ENCODE measurements around the gene RNF144A. TPM values are rescaled to one million over a fixed set of nuclear protein-coding genes. Genes with fewer than 3 reads are reported as not detected.
A peak's percentile ranks its signal among the peaks of the same experiment; 100 is the strongest.

RNF144A gene
- total and polyA plus RNA-seq, 2 experiments from 2014 or later, result 6.3 to 24.1 TPM

DNA sequence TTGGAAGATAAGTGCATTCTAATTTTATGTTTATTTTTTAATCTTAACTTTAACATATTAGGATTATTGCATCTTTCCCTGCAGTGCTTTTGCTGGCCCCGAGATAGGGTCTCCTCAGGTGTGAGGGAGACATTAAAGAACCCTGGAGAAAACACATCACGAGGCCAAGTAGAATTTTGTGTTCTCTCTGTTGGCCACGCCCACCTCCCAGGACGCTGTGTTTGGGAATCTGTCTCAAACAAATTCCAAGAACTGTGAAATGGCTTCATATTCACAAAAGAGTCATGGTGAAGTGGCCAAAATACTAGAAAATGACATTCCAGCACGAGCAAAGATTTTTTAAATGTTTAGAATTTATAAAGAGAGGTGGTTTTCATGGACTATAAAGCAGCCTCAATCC, 27.3 kb downstream of the RNF144A start:
- TF ChIP-seq, protein P1, sequence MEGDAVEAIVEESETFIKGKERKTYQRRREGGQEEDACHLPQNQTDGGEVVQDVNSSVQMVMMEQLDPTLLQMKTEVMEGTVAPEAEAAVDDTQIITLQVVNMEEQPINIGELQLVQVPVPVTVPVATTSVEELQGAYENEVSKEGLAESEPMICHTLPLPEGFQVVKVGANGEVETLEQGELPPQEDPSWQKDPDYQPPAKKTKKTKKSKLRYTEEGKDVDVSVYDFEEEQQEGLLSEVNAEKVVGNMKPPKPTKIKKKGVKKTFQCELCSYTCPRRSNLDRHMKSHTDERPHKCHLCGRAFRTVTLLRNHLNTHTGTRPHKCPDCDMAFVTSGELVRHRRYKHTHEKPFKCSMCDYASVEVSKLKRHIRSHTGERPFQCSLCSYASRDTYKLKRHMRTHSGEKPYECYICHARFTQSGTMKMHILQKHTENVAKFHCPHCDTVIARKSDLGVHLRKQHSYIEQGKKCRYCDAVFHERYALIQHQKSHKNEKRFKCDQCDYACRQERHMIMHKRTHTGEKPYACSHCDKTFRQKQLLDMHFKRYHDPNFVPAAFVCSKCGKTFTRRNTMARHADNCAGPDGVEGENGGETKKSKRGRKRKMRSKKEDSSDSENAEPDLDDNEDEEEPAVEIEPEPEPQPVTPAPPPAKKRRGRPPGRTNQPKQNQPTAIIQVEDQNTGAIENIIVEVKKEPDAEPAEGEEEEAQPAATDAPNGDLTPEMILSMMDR (IDR thresholded peaks at IDR 0.05; ENCODE audit: low read depth, low read length), result no peak
- Histone ChIP-seq H3K27me3 (no peaks in the 10 kb centered on the region), H3K4me3 (no peak overlapping the region), H3K36me3 (no peaks in the 10 kb centered on the region), H3K27ac (no peak overlapping the region), H3K9me3 (ENCODE audit: low read depth) (no peaks in the 10 kb centered on the region), H3K4me1 (ENCODE audit: low read depth) (no peaks in the 10 kb centered on the region)
- DNase-seq (ENCODE audit: low read depth in 1 of 2, low spot score in 1 of 2), result no peak

DNA sequence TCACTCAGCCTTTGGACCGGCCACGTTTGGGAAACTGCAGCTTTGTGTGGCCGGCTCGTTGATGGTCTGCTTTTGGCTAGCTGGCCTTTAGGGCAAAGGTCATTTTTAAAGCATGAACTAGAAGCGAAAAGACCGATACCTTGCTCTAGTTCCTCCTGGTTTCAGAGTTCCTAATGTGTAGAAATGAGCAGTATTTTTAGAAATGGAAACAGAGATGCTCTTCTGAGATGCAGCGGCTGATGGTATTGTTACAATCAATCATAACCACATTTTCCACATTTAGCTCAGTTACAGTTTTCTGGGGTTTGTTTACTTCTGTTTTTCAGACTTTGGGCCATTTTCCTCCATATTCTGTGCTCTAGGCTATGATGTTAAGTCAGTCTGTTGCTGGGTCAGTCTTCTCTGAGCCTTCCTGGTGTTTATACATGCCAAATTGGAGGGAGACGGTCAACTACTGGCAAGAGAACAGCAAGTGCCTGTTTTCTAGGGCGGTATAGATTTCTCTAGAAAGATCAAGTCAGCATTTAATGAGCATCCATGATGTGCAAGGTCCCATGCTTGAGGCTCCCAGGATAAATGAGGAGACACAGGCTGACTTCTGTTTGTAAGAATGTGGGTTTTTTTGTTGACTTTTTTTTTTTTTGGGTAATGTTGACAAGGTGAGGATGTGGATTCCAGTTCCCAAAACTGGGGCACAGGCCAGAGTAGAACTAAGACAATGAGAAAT, 28.0 kb downstream of the RNF144A start:
- H3K4me1 ChIP-seq (ENCODE audit: low read depth), result no peaks in the 10 kb centered on the region
- no peaks in the 10 kb centered on the region for H3K9me3 ChIP-seq (ENCODE audit: low read depth)
- no peak overlapping the region for H3K27ac ChIP-seq
- no peak overlapping the region for H3K4me3 ChIP-seq
- TF ChIP-seq, protein P1 (IDR thresholded peaks at IDR 0.05; ENCODE audit: low read depth, low read length), result no peak
- H3K36me3 ChIP-seq, result no peaks in the 10 kb centered on the region
- no peaks in the 10 kb centered on the region for H3K27me3 ChIP-seq
- no peak for DNase-seq (ENCODE audit: low read depth in 1 of 2, low spot score in 1 of 2)

GRCh38 chr2:6945821-6946220, 28.6 kb downstream of the RNF144A start:
- Histone ChIP-seq H3K9me3 (ENCODE audit: low read depth) (no peaks in the 10 kb centered on the region), H3K36me3 (no peaks in the 10 kb centered on the region), H3K27me3 (no peaks in the 10 kb centered on the region), H3K4me1 (ENCODE audit: low read depth) (no peaks in the 10 kb centered on the region), H3K27ac (no peak overlapping the region), H3K4me3 (no peak overlapping the region)
- no peak for DNase-seq (ENCODE audit: low read depth in 1 of 2, low spot score in 1 of 2)
- TF ChIP-seq, protein P1 (IDR thresholded peaks at IDR 0.05; ENCODE audit: low read depth, low read length), result no peak

DNA sequence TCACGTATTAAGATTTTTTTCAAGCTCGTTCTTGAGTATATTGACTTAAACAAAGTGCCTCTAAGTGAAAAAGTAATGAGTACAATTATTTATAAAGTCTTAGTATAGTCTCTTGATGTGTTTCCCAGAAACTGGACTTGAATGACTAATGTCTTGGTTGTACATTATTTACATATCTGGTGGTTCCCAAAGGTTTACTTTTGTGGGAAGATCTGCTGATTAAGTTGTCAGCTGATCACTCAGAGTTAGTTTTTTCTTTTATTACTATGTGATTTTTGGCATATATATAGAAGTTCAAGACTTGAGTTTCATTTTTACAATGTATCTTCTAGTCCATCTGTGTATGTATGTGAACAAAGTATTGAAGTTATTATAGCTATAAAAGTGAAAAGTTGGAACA, 29.5 kb downstream of the RNF144A start:
- Histone ChIP-seq H3K27me3 (no peaks in the 10 kb centered on the region), H3K27ac (no peak overlapping the region), H3K4me1 (ENCODE audit: low read depth) (no peaks in the 10 kb centered on the region), H3K36me3 (no peaks in the 10 kb centered on the region), H3K4me3 (no peak overlapping the region), H3K9me3 (ENCODE audit: low read depth) (no peaks in the 10 kb centered on the region)
- TF ChIP-seq, protein P1 (IDR thresholded peaks at IDR 0.05; ENCODE audit: low read depth, low read length), result no peak
- peak in 1 of 2 donors; percentile 63 for DNase-seq (ENCODE audit: low read depth in 1 of 2, low spot score in 1 of 2)

- Histone ChIP-seq H3K9me3 (ENCODE audit: low read depth) (no peaks in the 10 kb centered on the region), H3K4me1 (ENCODE audit: low read depth) (no peaks in the 10 kb centered on the region), H3K27me3 (no peaks in the 10 kb centered on the region), H3K36me3 (no peaks in the 10 kb centered on the region), H3K4me3 (no peak overlapping the region), H3K27ac (no peak overlapping the region)
- no peak for DNase-seq (ENCODE audit: low read depth in 1 of 2, low spot score in 1 of 2)
- TF ChIP-seq, protein P1 (IDR thresholded peaks at IDR 0.05; ENCODE audit: low read depth, low read length), result no peak
These were observed 30.9 kb downstream of the RNF144A start for GRCh38 chr2:6947929-6948676.
